ENCODE measurements around the gene HNF1B.

GRCh38 chr17:37698911-37699255 lies 46.0 kb downstream of the HNF1B start:
- no peak for TF ChIP-seq EZH2 (optimal IDR thresholded peaks at IDR 0.05; ENCODE audit: low read depth, low read length)
- no peak for TF ChIP-seq CTCF (IDR thresholded peaks at IDR 0.05; ENCODE audit: low read length)
- no peak for TF ChIP-seq EZH2phosphoT487 (IDR thresholded peaks at IDR 0.05; ENCODE audit: low read length)
